Dendritic cell treated with granulocyte-macrophage colony-stimulating factor and Interleukin-4, amounts not matched to agents 40 ng/mL and 50 ng/mL, for 4 days (primary cell): ENCODE results near the gene OR2AT4.
"Not testable (repeated sequence)": the region's sequence is repeated elsewhere in the genome, so short reads cannot be mapped to it uniquely, and the experiment has no call there.

ENCODE experiments used
- H3K27ac Mint-ChIP-seq: one replicate; pipeline ENCODE4 v1.8.0; 2022; ENCODE audit warnings: mild to moderate bottlenecking, mixed read lengths
- H3K27me3 Mint-ChIP-seq: one replicate; pipeline ENCODE4 v1.8.0; 2022; ENCODE audit warnings: mild to moderate bottlenecking, mixed read lengths
- H3K36me3 Mint-ChIP-seq: one replicate; pipeline ENCODE4 v1.8.0; 2022; ENCODE audit warnings: low read depth, mixed read lengths
- H3K4me1 Mint-ChIP-seq: one replicate; pipeline ENCODE4 v1.8.0; 2022; ENCODE audit warnings: low read depth, mixed read lengths
- H3K4me3 Mint-ChIP-seq: one replicate; pipeline ENCODE4 v1.8.0; 2022; ENCODE audit warnings: mild to moderate bottlenecking, moderate library complexity, mixed read lengths
- H3K9me3 Mint-ChIP-seq: one replicate; pipeline ENCODE4 v1.8.0; 2022; ENCODE audit warnings: mixed read lengths
- intact Hi-C: fragments of 100-400 bp; cut with micrococcal nuclease; formaldehyde crosslinking; loops from one replicate; pipeline ENCODE4 v1.15.0; 2022

OR2AT4 gene

GRCh38 chr11:75126564-75126963 lies 29.9 kb upstream of the OR2AT4 start:
- peaks cover 18% of the 10 kb centered on the region for H3K9me3 Mint-ChIP-seq
- H3K4me3 Mint-ChIP-seq, result no peak overlapping the region
- H3K36me3 Mint-ChIP-seq, result no peaks in the 10 kb centered on the region
- no peaks in the 10 kb centered on the region for H3K4me1 Mint-ChIP-seq
- peaks cover 18% of the 10 kb centered on the region for H3K27me3 Mint-ChIP-seq
- H3K27ac Mint-ChIP-seq, result no peak overlapping the region
- intact Hi-C loops, result no loop called here

DNA sequence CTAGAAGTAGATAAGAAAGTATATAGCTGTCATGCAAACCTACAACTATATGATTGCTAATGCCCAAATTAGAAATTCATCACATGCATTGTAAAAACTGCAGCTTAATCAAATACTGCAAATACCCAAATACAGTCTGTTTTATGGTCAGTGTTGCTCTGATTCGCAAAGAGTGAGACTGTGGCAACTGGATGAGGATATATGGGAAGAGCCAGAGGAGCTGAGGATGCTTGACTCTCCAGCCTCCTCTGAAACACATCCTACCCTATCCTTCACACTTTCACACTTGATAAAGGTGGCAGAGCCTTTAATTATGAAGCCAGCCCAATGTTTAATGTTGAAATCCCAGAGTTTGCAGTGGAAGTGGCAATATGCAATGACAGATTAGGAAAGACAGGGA lies 21.9 kb upstream of the OR2AT4 start:
- no peak overlapping the region for H3K4me3 Mint-ChIP-seq
- intact Hi-C loops, result loop anchor here (10.0 kb wide), 1 partner anchor 54 kb away; no protein-coding TSS in a partner anchor
- no peaks in the 10 kb centered on the region for H3K36me3 Mint-ChIP-seq
- no peaks in the 10 kb centered on the region for H3K4me1 Mint-ChIP-seq
- peaks cover 22% of the 10 kb centered on the region for H3K27me3 Mint-ChIP-seq
- no peak overlapping the region for H3K27ac Mint-ChIP-seq
- H3K9me3 Mint-ChIP-seq, result peaks cover 26% of the 10 kb centered on the region

DNA sequence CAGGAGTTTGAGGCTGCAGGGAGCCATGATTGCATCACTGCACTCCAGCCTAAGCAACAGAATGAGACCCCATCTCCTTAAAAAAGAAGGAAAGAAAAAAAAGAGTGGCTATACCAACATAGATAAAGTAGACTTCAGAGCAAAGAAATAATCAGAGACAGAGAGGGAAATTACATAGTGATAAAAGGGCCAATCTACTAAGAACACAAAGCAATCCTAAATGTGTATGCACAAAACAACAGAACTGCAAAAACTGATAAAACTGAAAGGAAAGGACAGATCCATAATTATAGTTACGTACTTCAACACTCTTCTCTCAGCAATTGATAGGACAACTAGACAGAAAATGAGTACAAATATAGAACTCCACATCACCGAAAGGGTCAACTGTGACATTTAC lies 17.8 kb upstream of the OR2AT4 start:
- Mint-ChIP-seq H3K27ac (no peak overlapping the region), H3K36me3 (no peaks in the 10 kb centered on the region), H3K4me1 (no peaks in the 10 kb centered on the region), H3K27me3 (peaks cover 20% of the 10 kb centered on the region), H3K4me3 (no peak overlapping the region), H3K9me3 (peaks cover 36% of the 10 kb centered on the region)
- intact Hi-C loops, result loop anchor here (10.0 kb wide), 1 partner anchor 50 kb away; no protein-coding TSS in a partner anchor

- no peaks in the 10 kb centered on the region for H3K4me1 Mint-ChIP-seq
These were observed 16.4 kb upstream of the OR2AT4 start for GRCh38 chr11:75113030-75113429.

GRCh38 chr11:75112200-75112599 lies 15.5 kb upstream of the OR2AT4 start:
- Mint-ChIP-seq H3K9me3 (peaks cover 27% of the 10 kb centered on the region), H3K4me3 (no peak overlapping the region), H3K36me3 (no peaks in the 10 kb centered on the region), H3K4me1 (no peaks in the 10 kb centered on the region), H3K27ac (no peak overlapping the region), H3K27me3 (peaks cover 24% of the 10 kb centered on the region)
- intact Hi-C loops, result loop anchor here (10.0 kb wide), 1 partner anchor 47 kb away; no protein-coding TSS in a partner anchor

More at GRCh38 chr11:75113030-75113429, 16.4 kb upstream of the OR2AT4 start:
- H3K4me3 Mint-ChIP-seq, result no peak overlapping the region
- H3K27ac Mint-ChIP-seq, result no peak overlapping the region
- H3K9me3 Mint-ChIP-seq, result peaks cover 27% of the 10 kb centered on the region
- intact Hi-C loops, result loop anchor here (10.0 kb wide), 1 partner anchor 48 kb away; no protein-coding TSS in a partner anchor
- no peaks in the 10 kb centered on the region for H3K36me3 Mint-ChIP-seq
- H3K27me3 Mint-ChIP-seq, result peaks cover 20% of the 10 kb centered on the region

DNA sequence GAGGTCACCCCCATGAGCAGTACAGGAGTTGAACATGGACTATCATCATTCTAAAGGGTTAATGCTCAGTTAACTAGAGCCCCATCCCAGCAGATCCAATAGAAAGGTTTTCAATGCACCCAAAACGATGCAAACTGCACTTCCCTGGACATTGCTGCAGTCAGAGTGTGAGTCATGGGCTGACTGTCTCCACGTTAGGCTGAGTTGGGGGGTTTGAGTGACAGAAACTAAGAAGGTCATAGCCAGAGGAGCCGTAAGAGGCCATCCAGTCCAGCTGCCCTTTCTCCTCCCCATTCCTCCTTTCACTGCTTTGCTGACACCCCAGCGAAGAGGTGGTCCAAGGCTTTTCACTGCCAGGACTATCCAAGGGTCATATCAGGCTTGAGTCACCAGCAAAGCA lies 10.5 kb upstream of the OR2AT4 start:
- H3K4me3 Mint-ChIP-seq, result no peak overlapping the region
- peaks cover 29% of the 10 kb centered on the region for H3K27me3 Mint-ChIP-seq
- peaks cover 5% of the 10 kb centered on the region for H3K4me1 Mint-ChIP-seq
- H3K27ac Mint-ChIP-seq, result no peak overlapping the region
- H3K36me3 Mint-ChIP-seq, result no peaks in the 10 kb centered on the region
- peaks cover 7% of the 10 kb centered on the region for H3K9me3 Mint-ChIP-seq
- intact Hi-C loops, result no loop called here

DNA sequence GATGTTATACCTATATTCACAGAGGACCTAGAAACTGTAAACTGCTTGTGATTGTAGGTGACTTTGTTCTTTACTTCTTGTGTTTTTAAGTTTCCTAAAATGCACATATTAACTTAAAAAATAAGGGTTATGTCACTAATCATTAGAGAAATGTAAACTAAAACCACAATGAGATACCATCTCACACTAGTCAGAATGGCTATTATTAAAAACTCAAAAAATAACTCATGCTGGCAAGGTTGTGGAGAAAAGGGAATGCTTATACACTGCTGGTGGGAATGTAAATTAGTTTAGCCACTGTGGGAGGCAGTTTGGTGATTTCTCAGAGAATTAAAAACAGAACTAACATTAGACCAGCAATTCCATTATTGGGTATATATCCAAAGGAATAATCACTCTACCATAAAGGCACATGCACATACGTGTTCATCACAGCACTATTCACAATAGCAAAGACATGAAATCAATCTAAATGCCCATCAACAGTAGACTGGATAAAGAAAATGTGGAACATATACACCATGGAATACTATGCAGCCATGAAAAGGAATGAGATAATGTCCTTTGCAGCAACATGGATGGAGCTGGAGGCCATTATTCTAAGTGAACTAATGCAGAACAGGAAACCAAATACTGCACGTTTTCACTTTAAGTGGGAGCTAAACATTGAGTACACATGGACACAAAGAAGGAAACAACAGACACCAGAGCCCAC lies 9.4 kb upstream of the OR2AT4 start:
- H3K36me3 Mint-ChIP-seq, H3K4me1 Mint-ChIP-seq: not testable (repeated sequence)
- H3K27me3 Mint-ChIP-seq, result peaks cover 27% of the 10 kb centered on the region

GRCh38 chr11:75105462-75105925 lies 8.8 kb upstream of the OR2AT4 start:
- intact Hi-C loops, result no loop called here
- Mint-ChIP-seq H3K27me3 (peaks cover 30% of the 10 kb centered on the region), H3K4me1 (peaks cover 10% of the 10 kb centered on the region), H3K4me3 (no peak overlapping the region), H3K9me3 (no peaks in the 10 kb centered on the region), H3K27ac (no peak overlapping the region), H3K36me3 (no peaks in the 10 kb centered on the region)

More for the DNA sequence above, 9.4 kb upstream of the OR2AT4 start:
- intact Hi-C loops, H3K9me3 Mint-ChIP-seq, H3K27ac Mint-ChIP-seq, H3K4me3 Mint-ChIP-seq: not testable (repeated sequence)

GRCh38 chr11:75103380-75104026 lies 6.8 kb upstream of the OR2AT4 start:
- Mint-ChIP-seq H3K36me3 (no peaks in the 10 kb centered on the region), H3K9me3 (no peaks in the 10 kb centered on the region), H3K4me3 (no peak overlapping the region), H3K27ac (no peak overlapping the region), H3K4me1 (peaks cover 16% of the 10 kb centered on the region), H3K27me3 (peaks cover 34% of the 10 kb centered on the region)
- intact Hi-C loops, result no loop called here

- H3K9me3 Mint-ChIP-seq, result no peaks in the 10 kb centered on the region
- peaks cover 16% of the 10 kb centered on the region for H3K4me1 Mint-ChIP-seq
- H3K27me3 Mint-ChIP-seq, result peaks cover 36% of the 10 kb centered on the region
- no peak overlapping the region for H3K27ac Mint-ChIP-seq
- H3K4me3 Mint-ChIP-seq, result no peak overlapping the region
- no peaks in the 10 kb centered on the region for H3K36me3 Mint-ChIP-seq
- intact Hi-C loops, result no loop called here
These were observed 4.9 kb upstream of the OR2AT4 start for GRCh38 chr11:75101424-75102128.

DNA sequence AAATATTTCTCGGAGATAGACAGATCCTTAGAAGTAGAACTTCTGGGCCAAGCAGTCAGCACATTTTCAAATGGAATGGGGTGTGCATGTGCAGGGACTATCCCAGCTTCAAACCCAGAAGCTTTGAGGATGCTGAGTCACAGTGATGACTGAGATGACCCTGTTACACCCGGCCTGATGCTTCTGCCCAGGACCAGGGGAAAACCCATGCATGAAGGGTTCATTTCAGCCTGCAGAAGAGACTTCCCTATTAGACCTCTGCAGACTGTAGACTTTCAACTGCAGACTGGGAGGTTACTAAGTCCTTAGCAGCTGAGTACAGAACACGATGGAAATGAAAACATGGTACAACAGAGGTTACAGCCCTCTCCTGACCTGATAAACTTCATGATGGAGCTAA lies 3.6 kb upstream of the OR2AT4 start:
- intact Hi-C loops, result no loop called here
- Mint-ChIP-seq H3K9me3 (no peaks in the 10 kb centered on the region), H3K4me1 (peaks cover 16% of the 10 kb centered on the region), H3K27ac (peak overlapping the region; percentile 37), H3K36me3 (no peaks in the 10 kb centered on the region), H3K27me3 (peaks cover 43% of the 10 kb centered on the region), H3K4me3 (no peak overlapping the region)

GRCh38 chr11:75099635-75100034 lies 3.0 kb upstream of the OR2AT4 start:
- H3K27ac Mint-ChIP-seq, result no peak overlapping the region
- peaks cover 45% of the 10 kb centered on the region for H3K27me3 Mint-ChIP-seq
- H3K9me3 Mint-ChIP-seq, result no peaks in the 10 kb centered on the region
- H3K4me3 Mint-ChIP-seq, result no peak overlapping the region
- peaks cover 16% of the 10 kb centered on the region for H3K4me1 Mint-ChIP-seq
- H3K36me3 Mint-ChIP-seq, result no peaks in the 10 kb centered on the region
- intact Hi-C loops, result no loop called here

DNA sequence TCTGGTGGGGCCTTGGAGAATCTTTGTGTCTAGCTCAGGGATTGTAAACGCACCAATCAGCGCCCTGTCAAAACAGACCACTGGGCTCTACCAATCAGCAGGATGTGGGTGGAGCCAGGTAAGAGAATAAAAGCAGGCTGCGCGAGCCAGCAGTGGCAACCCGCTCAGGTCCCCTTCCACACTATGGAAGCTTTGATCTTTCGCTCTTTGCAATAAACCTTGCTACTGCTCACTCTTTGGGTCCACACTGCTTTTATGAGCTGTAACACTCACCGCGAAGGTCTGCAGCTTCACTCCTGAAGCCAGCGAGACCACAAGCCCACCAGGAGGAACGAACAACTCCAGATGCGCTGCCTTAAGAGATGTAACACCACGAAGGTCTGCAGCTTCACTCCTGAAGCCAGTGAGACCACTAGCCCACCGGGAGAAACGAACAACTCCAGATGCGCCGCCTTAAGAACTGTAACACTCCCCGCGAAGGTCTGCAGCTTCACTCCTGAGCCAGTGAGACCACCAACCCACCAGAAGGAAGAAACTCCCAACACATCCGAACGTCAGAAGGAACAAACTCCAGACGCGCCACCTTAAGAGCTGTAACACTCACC lies 2.3 kb upstream of the OR2AT4 start:
- H3K9me3 Mint-ChIP-seq, H3K36me3 Mint-ChIP-seq, H3K4me3 Mint-ChIP-seq, intact Hi-C loops: not testable (repeated sequence)
- peaks cover 50% of the 10 kb centered on the region for H3K27me3 Mint-ChIP-seq
- H3K27ac Mint-ChIP-seq, result peak overlapping the region; percentile 70
- H3K4me1 Mint-ChIP-seq, result peaks cover 15% of the 10 kb centered on the region

DNA sequence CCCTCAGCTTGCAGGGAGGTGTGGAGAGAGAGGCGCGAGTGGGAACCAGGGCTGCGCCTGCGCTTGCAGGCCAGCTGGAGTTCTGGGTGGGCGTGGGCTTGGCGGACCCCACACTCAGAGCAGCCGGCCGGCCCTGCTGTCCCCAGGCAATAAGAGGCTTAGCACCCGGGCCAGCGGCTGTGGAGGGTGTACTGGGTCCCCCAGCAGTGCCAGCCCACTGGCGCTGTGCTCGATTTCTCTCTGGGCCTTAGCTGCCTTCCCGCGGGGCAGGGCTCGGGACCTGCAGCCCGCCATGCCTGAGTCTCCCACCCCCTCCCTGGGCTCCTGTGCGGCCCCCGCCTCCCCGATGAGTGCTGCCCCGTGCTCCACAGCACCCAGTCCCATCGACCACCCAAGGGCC lies 1.5 kb upstream of the OR2AT4 start:
- intact Hi-C loops, H3K4me3 Mint-ChIP-seq, H3K9me3 Mint-ChIP-seq, H3K36me3 Mint-ChIP-seq: not testable (repeated sequence)
- Mint-ChIP-seq H3K4me1 (peaks cover 11% of the 10 kb centered on the region), H3K27me3 (peaks cover 54% of the 10 kb centered on the region), H3K27ac (peak overlapping the region; percentile 70)
